ENCODE measurements around the gene HOXB6.

The HOXB6 gene

DNA sequence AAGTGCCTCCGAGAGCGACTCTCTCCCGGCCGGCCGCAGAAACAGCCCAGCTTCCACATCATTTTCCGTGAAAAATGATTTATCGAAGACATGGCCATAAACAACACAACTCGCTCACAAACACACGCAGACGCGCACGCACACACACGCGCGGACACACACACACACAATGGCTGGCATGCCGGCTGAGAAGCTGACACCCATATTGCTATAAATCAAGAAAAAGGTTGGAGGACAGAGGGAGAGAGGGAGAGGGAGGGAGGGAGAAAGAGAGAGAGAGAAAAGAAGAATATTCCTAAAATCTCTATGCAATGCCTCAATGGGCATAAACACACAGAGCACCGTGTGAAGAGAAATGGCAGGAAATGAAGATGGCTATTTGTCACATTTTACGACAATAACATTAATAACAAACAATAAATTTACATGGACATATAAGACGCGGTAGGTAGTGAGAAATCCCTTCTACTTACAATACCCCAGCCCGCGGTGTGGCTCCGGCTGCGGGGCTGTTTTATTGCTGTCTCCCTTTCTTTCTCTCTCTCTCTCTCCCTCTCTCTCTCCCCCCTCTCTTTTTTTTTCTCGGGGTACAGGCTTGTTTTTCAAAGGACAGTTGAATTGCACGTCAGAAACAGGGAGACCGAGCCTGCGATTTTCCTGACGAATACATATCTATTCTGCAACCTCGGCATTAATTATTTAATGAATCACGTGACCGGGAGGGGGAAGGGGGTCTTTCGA lies 36.1 kb downstream of the HOXB6 start (continued):
- TF ChIP-seq RBAK (tag by site-specific recombination; IDR thresholded peaks at IDR 0.05) = no peak
- 0 out of 2 replicates have a peak, but pooled peaks have one; percentile 11 for TF ChIP-seq ZNF76 (tag by site-specific recombination; IDR thresholded peaks at IDR 0.05; ENCODE audit: borderline replicate concordance, low read depth)
- TF ChIP-seq ZNF830 (tag by site-specific recombination; IDR thresholded peaks at IDR 0.05; ENCODE audit: low read depth) = no peak
- TF ChIP-seq ZNF266 (tag by site-specific recombination; IDR thresholded peaks at IDR 0.05; ENCODE audit: low read depth) = no peak
- no peak for TF ChIP-seq ZNF658 (tag by site-specific recombination; IDR thresholded peaks at IDR 0.05)
- no peak for TF ChIP-seq ZNF530 (tag by site-specific recombination; IDR thresholded peaks at IDR 0.05; ENCODE audit: low read depth)
- TF ChIP-seq MYNN (tag by site-specific recombination; IDR thresholded peaks at IDR 0.05; ENCODE audit: borderline replicate concordance) = no peak
- no peak for TF ChIP-seq MZF1 (tag by site-specific recombination; IDR thresholded peaks at IDR 0.05; ENCODE audit: borderline replicate concordance)
- no peak for TF ChIP-seq MEIS1 (CRISPR knock-in tag; IDR thresholded peaks at IDR 0.05; ENCODE audit: borderline replicate concordance)
- TF ChIP-seq OSR2 (tag by site-specific recombination; IDR thresholded peaks at IDR 0.05) = no peak
- TF ChIP-seq, protein P1, sequence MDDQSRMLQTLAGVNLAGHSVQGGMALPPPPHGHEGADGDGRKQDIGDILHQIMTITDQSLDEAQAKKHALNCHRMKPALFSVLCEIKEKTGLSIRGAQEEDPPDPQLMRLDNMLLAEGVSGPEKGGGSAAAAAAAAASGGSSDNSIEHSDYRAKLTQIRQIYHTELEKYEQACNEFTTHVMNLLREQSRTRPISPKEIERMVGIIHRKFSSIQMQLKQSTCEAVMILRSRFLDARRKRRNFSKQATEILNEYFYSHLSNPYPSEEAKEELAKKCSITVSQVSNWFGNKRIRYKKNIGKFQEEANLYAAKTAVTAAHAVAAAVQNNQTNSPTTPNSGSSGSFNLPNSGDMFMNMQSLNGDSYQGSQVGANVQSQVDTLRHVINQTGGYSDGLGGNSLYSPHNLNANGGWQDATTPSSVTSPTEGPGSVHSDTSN (CRISPR knock-in tag; IDR thresholded peaks at IDR 0.05) = no peak
- peak; percentile 50; the same call in 1 of the 2 replicates for TF ChIP-seq IKZF3 (tag by site-specific recombination; IDR thresholded peaks at IDR 0.05)
- no peak for TF ChIP-seq ZNF174 (tag by site-specific recombination; IDR thresholded peaks at IDR 0.05)
- peak; percentile 80 for TF ChIP-seq ZNF843 (tag by site-specific recombination; IDR thresholded peaks at IDR 0.05)
- TF ChIP-seq, protein P2, sequence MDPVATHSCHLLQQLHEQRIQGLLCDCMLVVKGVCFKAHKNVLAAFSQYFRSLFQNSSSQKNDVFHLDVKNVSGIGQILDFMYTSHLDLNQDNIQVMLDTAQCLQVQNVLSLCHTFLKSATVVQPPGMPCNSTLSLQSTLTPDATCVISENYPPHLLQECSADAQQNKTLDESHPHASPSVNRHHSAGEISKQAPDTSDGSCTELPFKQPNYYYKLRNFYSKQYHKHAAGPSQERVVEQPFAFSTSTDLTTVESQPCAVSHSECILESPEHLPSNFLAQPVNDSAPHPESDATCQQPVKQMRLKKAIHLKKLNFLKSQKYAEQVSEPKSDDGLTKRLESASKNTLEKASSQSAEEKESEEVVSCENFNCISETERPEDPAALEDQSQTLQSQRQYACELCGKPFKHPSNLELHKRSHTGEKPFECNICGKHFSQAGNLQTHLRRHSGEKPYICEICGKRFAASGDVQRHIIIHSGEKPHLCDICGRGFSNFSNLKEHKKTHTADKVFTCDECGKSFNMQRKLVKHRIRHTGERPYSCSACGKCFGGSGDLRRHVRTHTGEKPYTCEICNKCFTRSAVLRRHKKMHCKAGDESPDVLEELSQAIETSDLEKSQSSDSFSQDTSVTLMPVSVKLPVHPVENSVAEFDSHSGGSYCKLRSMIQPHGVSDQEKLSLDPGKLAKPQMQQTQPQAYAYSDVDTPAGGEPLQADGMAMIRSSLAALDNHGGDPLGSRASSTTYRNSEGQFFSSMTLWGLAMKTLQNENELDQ (tag by site-specific recombination; IDR thresholded peaks at IDR 0.05; ENCODE audit: low read depth) = no peak
- TF ChIP-seq, protein P3, sequence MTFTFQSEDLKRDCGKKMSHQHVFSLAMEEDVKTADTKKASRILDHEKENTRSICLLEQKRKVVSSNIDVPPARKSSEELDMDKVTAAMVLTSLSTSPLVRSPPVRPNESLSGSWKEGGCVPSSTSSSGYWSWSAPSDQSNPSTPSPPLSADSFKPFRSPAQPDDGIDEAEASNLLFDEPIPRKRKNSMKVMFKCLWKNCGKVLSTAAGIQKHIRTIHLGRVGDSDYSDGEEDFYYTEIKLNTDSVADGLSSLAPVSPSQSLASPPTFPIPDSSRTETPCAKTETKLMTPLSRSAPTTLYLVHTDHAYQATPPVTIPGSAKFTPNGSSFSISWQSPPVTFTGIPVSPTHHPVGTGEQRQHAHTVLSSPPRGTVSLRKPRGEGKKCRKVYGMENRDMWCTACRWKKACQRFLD (tag by site-specific recombination; IDR thresholded peaks at IDR 0.05) = no peak
- TF ChIP-seq HOXC10 (CRISPR knock-in tag; IDR thresholded peaks at IDR 0.05) = no peak
- TF ChIP-seq, protein P4, sequence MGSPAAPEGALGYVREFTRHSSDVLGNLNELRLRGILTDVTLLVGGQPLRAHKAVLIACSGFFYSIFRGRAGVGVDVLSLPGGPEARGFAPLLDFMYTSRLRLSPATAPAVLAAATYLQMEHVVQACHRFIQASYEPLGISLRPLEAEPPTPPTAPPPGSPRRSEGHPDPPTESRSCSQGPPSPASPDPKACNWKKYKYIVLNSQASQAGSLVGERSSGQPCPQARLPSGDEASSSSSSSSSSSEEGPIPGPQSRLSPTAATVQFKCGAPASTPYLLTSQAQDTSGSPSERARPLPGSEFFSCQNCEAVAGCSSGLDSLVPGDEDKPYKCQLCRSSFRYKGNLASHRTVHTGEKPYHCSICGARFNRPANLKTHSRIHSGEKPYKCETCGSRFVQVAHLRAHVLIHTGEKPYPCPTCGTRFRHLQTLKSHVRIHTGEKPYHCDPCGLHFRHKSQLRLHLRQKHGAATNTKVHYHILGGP (tag by site-specific recombination; IDR thresholded peaks at IDR 0.05) = no peak
- TF ChIP-seq ZNF433 (tag by site-specific recombination; IDR thresholded peaks at IDR 0.05; ENCODE audit: low read depth) = no peak
- TF ChIP-seq KLF8 (tag by site-specific recombination; IDR thresholded peaks at IDR 0.05) = no peak
- TF ChIP-seq, protein P5, sequence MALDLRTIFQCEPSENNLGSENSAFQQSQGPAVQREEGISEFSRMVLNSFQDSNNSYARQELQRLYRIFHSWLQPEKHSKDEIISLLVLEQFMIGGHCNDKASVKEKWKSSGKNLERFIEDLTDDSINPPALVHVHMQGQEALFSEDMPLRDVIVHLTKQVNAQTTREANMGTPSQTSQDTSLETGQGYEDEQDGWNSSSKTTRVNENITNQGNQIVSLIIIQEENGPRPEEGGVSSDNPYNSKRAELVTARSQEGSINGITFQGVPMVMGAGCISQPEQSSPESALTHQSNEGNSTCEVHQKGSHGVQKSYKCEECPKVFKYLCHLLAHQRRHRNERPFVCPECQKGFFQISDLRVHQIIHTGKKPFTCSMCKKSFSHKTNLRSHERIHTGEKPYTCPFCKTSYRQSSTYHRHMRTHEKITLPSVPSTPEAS (tag by site-specific recombination; IDR thresholded peaks at IDR 0.05) = peak; percentile 95
- TF ChIP-seq, protein P6, sequence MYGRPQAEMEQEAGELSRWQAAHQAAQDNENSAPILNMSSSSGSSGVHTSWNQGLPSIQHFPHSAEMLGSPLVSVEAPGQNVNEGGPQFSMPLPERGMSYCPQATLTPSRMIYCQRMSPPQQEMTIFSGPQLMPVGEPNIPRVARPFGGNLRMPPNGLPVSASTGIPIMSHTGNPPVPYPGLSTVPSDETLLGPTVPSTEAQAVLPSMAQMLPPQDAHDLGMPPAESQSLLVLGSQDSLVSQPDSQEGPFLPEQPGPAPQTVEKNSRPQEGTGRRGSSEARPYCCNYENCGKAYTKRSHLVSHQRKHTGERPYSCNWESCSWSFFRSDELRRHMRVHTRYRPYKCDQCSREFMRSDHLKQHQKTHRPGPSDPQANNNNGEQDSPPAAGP (tag by site-specific recombination; IDR thresholded peaks at IDR 0.05) = 0 out of 2 replicates have a peak, but pooled peaks have one; percentile 14
- no peak for TF ChIP-seq ZNF214 (tag by site-specific recombination; IDR thresholded peaks at IDR 0.05; ENCODE audit: borderline replicate concordance)
- no peak for TF ChIP-seq ZNF404 (tag by site-specific recombination; IDR thresholded peaks at IDR 0.05)
- no peak for TF ChIP-seq HOXD13 (CRISPR knock-in tag; IDR thresholded peaks at IDR 0.05; ENCODE audit: borderline replicate concordance)
- TF ChIP-seq, protein P7, sequence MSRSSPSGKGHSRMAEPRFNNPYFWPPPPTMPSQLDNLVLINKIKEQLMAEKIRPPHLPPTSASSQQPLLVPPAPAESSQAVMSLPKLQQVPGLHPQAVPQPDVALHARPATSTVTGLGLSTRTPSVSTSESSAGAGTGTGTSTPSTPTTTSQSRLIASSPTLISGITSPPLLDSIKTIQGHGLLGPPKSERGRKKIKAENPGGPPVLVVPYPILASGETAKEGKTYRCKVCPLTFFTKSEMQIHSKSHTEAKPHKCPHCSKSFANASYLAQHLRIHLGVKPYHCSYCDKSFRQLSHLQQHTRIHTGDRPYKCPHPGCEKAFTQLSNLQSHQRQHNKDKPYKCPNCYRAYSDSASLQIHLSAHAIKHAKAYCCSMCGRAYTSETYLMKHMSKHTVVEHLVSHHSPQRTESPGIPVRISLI (tag by site-specific recombination; IDR thresholded peaks at IDR 0.05) = no peak
- TF ChIP-seq ZNF274 (IDR thresholded peaks at IDR 0.05; ENCODE audit: low read length) = no peak
- no peak for TF ChIP-seq ZNF274 (tag by site-specific recombination; IDR thresholded peaks at IDR 0.05; ENCODE audit: borderline replicate concordance)
